Measurements from ENCODE around the gene SPAG16. TPM values are rescaled to one million over a fixed set of nuclear protein-coding genes. Genes with fewer than 3 reads are reported as not detected.

The SPAG16 gene
- total and polyA plus RNA-seq, 2 donors (not counting 1 experiment from before 2014, with no cell fraction given): 3.4 to 8.6 TPM

DNA sequence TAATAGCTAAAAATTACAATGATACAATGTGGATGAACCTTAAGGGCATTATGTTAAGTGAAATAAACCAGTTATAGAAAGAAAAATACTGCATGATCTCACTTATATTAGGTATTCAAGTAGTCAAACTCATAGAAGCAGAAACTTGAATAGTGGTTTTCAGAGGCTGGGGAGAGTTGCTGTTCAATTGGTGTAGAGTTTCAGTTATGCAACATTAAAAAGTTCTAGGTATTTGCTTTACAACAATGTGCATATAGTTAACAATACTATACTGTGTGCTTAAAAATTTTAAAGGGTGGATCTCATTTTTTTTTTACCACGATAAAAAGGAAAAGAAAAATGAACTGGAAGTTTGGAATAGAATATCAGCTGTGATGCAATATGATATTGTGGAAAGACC lies 479.1 kb downstream of the SPAG16 start:
- WGBS (ENCODE audit: insufficient coverage): no CpG with 5 or more reads among the region's 1 CpG
- intact Hi-C loops (cut with micrococcal nuclease): no loop called here

DNA sequence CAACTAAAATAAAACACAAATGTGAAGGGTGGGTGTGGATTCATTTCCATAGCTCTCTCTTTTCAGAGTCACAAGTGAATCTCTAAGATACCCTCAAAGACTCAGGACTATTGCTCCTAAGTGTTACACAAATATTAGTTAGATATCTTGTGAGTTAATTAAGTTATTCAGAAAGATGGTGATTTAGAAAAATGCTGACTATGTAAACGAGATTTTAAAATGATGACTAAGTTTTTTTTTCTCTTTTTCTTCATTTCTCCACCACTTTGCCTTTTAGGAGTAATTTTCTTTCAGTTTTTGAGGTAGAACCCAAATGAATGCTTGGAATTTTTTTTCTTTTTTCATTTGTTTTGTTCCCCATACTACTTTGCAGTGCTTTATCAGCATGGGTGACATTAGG lies 479.7 kb downstream of the SPAG16 start:
- Histone ChIP-seq H2AFZ (ENCODE audit: insufficient read depth, low read depth, low read length, poor library complexity, severe bottlenecking) (no peak overlapping the region), H3K27ac (ENCODE audit: low read length in 2 of 2) (no peak overlapping the region), H3K36me3 (replicated peaks in 1 of 2; ENCODE audit: control extremely low read depth in 1 of 2, control insufficient read depth in 1 of 2, extremely low read depth in 1 of 2, insufficient read depth in 2 of 2, low read length in 1 of 2) (no peaks in the 10 kb centered on the region), H3K79me2 (ENCODE audit: control insufficient read depth, insufficient read depth, low read length) (no peaks in the 10 kb centered on the region), H3K4me3 (ENCODE audit: control extremely low read depth in 1 of 5, extremely low read depth in 1 of 5, insufficient read depth in 1 of 5, low read depth in 2 of 5, low read length in 4 of 5) (no peak overlapping the region), H3K4me2 (replicated peaks; ENCODE audit: low read depth, low read length, poor library complexity, severe bottlenecking) (no peak overlapping the region), H4K20me1 (ENCODE audit: control insufficient read depth, insufficient read depth, low read length, poor library complexity, severe bottlenecking) (no peaks in the 10 kb centered on the region), H3K27me3 (replicated peaks in 1 of 4; ENCODE audit: control extremely low read depth in 1 of 4, control insufficient read depth in 3 of 4, insufficient read depth in 4 of 4, low read length in 3 of 4) (no peaks in the 10 kb centered on the region), H3K9ac (ENCODE audit: low read length) (no peak overlapping the region), H3K9me3 (ENCODE audit: control extremely low read depth in 1 of 3, control insufficient read depth in 2 of 3, insufficient read depth in 1 of 3, low read length in 2 of 3) (no peaks in the 10 kb centered on the region), H3K4me1 (ENCODE audit: control insufficient read depth in 2 of 2, insufficient read depth in 2 of 2, low read length in 2 of 2) (no peaks in the 10 kb centered on the region)
- Mint-ChIP-seq H3K9me3 (ENCODE audit: insufficient read depth) (no peaks in the 10 kb centered on the region), H3K27ac (no peak overlapping the region), H3K4me1 (peaks cover 5% of the 10 kb centered on the region), H3K27me3 (no peaks in the 10 kb centered on the region), H3K4me3 (no peak overlapping the region)
- no CpG with 5 or more reads among the region's 1 CpG for WGBS (ENCODE audit: insufficient coverage)
- CTCF ChIA-PET: no interaction called here
- TF ChIP-seq CTCF (IDR thresholded peaks at IDR 0.05) (no peak), EZH2 (IDR thresholded peaks at IDR 0.05; ENCODE audit: borderline replicate concordance, insufficient read depth, low read depth, low read length, poor library complexity, severe bottlenecking) (no peak)
- POLR2A ChIA-PET: no interaction called here
- intact Hi-C loops (cut with micrococcal nuclease): no loop called here
- no peak for DNase-seq
- ATAC-seq (ENCODE audit: low read depth): no peak

More for the DNA sequence above, 479.1 kb downstream of the SPAG16 start:
- no peaks in the 10 kb centered on the region for H3K4me1 ChIP-seq (ENCODE audit: control insufficient read depth in 2 of 2, insufficient read depth in 2 of 2, low read length in 2 of 2)
- H4K20me1 ChIP-seq (ENCODE audit: control insufficient read depth, insufficient read depth, low read length, poor library complexity, severe bottlenecking): no peaks in the 10 kb centered on the region
- no peaks in the 10 kb centered on the region for H3K9me3 ChIP-seq (ENCODE audit: control extremely low read depth in 1 of 3, control insufficient read depth in 2 of 3, insufficient read depth in 1 of 3, low read length in 2 of 3)
- no peaks in the 10 kb centered on the region for H3K36me3 ChIP-seq (replicated peaks in 1 of 2; ENCODE audit: control extremely low read depth in 1 of 2, control insufficient read depth in 1 of 2, extremely low read depth in 1 of 2, insufficient read depth in 2 of 2, low read length in 1 of 2)
- CTCF ChIA-PET: no interaction called here
- no peak overlapping the region for H2AFZ ChIP-seq (ENCODE audit: insufficient read depth, low read depth, low read length, poor library complexity, severe bottlenecking)
- no peak overlapping the region for H3K4me3 ChIP-seq (ENCODE audit: control extremely low read depth in 1 of 5, extremely low read depth in 1 of 5, insufficient read depth in 1 of 5, low read depth in 2 of 5, low read length in 4 of 5)
- DNase-seq (no peak), ATAC-seq (ENCODE audit: low read depth) (no peak)
- no peak overlapping the region for H3K9ac ChIP-seq (ENCODE audit: low read length)
- H3K27me3 ChIP-seq (replicated peaks in 1 of 4; ENCODE audit: control extremely low read depth in 1 of 4, control insufficient read depth in 3 of 4, insufficient read depth in 4 of 4, low read length in 3 of 4): no peaks in the 10 kb centered on the region
- H3K4me2 ChIP-seq (replicated peaks; ENCODE audit: low read depth, low read length, poor library complexity, severe bottlenecking): no peak overlapping the region
- H3K4me1 Mint-ChIP-seq: peaks cover 5% of the 10 kb centered on the region
- TF ChIP-seq EZH2 (IDR thresholded peaks at IDR 0.05; ENCODE audit: borderline replicate concordance, insufficient read depth, low read depth, low read length, poor library complexity, severe bottlenecking) (no peak), CTCF (IDR thresholded peaks at IDR 0.05) (no peak)
- H3K27me3 Mint-ChIP-seq: no peaks in the 10 kb centered on the region
- POLR2A ChIA-PET: no interaction called here
- H3K79me2 ChIP-seq (ENCODE audit: control insufficient read depth, insufficient read depth, low read length): no peaks in the 10 kb centered on the region
- H3K27ac ChIP-seq (ENCODE audit: low read length in 2 of 2): no peak overlapping the region
- H3K27ac Mint-ChIP-seq: no peak overlapping the region
- H3K9me3 Mint-ChIP-seq (ENCODE audit: insufficient read depth): no peaks in the 10 kb centered on the region
- H3K4me3 Mint-ChIP-seq: no peak overlapping the region

Data from B cell (primary cell).